ENCODE measurements around the gene CTPS2. TPM values are rescaled to one million over a fixed set of nuclear protein-coding genes. Genes with fewer than 3 reads are reported as not detected.

CTPS2 gene
- total and polyA plus RNA-seq, 10 of the 15 experiments (the other 5 are each of a cell fraction or from before 2014, with no cell fraction given) = 5.9 to 17.8 (median 14.2) TPM

DNA sequence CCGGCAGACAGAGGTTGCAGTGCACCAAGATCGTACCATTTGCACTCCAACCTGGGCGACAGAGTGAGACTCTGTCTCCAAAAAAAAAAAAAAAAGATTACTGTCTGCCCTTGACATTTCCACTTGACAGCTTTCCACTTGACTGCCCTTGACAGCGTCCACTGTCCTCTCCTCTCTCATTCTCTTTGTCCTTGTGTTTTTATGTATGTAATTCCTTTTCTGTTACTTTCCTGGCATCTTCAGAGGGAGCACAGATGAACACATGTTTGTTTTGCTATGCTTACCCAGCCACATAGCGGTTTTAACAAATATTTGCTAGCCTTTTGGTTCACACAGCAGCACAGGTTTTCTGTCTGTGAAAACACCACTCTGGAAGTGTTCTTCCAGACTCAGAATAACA, 33.2 kb upstream of the CTPS2 start:
- H3K4me3 ChIP-seq = no peak overlapping the region
- no peak for ATAC-seq
- H3K9ac ChIP-seq (ENCODE audit: control insufficient read depth, insufficient read depth, low read length) = no peak overlapping the region
- FAIRE-seq = no peak
- H3K27ac ChIP-seq (ENCODE audit: control insufficient read depth, insufficient read depth) = no peak overlapping the region
- CTCF ChIA-PET = no interaction called here
- H3K9me3 ChIP-seq (replicated peaks; ENCODE audit: control insufficient read depth, insufficient read depth, low read length) = no peaks in the 10 kb centered on the region
- RAD21 ChIA-PET (ENCODE audit: unreplicated experiment) = no interaction called here
- 96% methylated on average over 5 of the region's 5 CpGs for WGBS (ENCODE audit: insufficient coverage, insufficient replicate concordance, low lambda C conversion rate, missing lambda C conversion rate)
- DNase-seq (ENCODE audit: low read depth, low spot score) = no peak
- POLR2A ChIA-PET = no interaction called here
- in situ Hi-C loops (cut with MboI) (no loop called here), intact Hi-C loops (cut with micrococcal nuclease; ENCODE audit: unreplicated experiment) (no loop called here)
- no peaks in the 10 kb centered on the region; the same call in 1 of the 2 replicates for H4K20me1 ChIP-seq (ENCODE audit: control insufficient read depth, insufficient read depth)
- no peak overlapping the region for H2AFZ ChIP-seq (ENCODE audit: control insufficient read depth, low read depth, low read length)
- TF ChIP-seq EGR1 (IDR thresholded peaks at IDR 0.05; ENCODE audit: borderline replicate concordance in 1 of 2, low read depth in 2 of 2, low read length in 2 of 2) = no peak
- TF ChIP-seq PAX5 (IDR thresholded peaks at IDR 0.05; ENCODE audit: borderline replicate concordance, low read depth, low read length) = no peak
- no peak for TF ChIP-seq GABPA (IDR thresholded peaks at IDR 0.05; ENCODE audit: low read depth)
- TF ChIP-seq, protein P1, sequence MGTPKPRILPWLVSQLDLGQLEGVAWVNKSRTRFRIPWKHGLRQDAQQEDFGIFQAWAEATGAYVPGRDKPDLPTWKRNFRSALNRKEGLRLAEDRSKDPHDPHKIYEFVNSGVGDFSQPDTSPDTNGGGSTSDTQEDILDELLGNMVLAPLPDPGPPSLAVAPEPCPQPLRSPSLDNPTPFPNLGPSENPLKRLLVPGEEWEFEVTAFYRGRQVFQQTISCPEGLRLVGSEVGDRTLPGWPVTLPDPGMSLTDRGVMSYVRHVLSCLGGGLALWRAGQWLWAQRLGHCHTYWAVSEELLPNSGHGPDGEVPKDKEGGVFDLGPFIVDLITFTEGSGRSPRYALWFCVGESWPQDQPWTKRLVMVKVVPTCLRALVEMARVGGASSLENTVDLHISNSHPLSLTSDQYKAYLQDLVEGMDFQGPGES (IDR thresholded peaks at IDR 0.05) = no peak
- TF ChIP-seq RCOR1 (conservative IDR thresholded peaks at IDR 0.05; ENCODE audit: low read depth, low read length) = no peak
- TF ChIP-seq RUNX3 (IDR thresholded peaks at IDR 0.05; ENCODE audit: low read length) = no peak
- no peak for TF ChIP-seq RFX5 (IDR thresholded peaks at IDR 0.05; ENCODE audit: low read depth, low read length)
- TF ChIP-seq TCF7 (IDR thresholded peaks at IDR 0.05; ENCODE audit: borderline replicate concordance) = no peak
- no peak for TF ChIP-seq ZNF24 (IDR thresholded peaks at IDR 0.05)
- no peak for TF ChIP-seq SIX5 (IDR thresholded peaks at IDR 0.05; ENCODE audit: low read depth, low read length, severe bottlenecking)
- no peak for TF ChIP-seq BACH1 (IDR thresholded peaks at IDR 0.05; ENCODE audit: borderline replicate concordance)
- no peak for TF ChIP-seq CHD2 (IDR thresholded peaks at IDR 0.05; ENCODE audit: borderline replicate concordance, low read depth, low read length)
- H3K36me3 ChIP-seq (ENCODE audit: control insufficient read depth in 2 of 2, insufficient read depth in 2 of 2, low read length in 1 of 2) = peaks cover 7 to 14% of the 10 kb centered on the region in 2 experiments; a peak in 3 of 4 replicates
- no peaks in the 10 kb centered on the region for H3K4me1 ChIP-seq (ENCODE audit: control insufficient read depth, insufficient read depth, low read length)
- SMC1A ChIA-PET (ENCODE audit: uncharacterized antibody, unreplicated experiment) = no interaction called here
- no peaks in the 10 kb centered on the region for H3K79me2 ChIP-seq (ENCODE audit: control insufficient read depth, insufficient read depth, low read length)
- no peaks in the 10 kb centered on the region for H3K27me3 ChIP-seq (replicated peaks in 1 of 2; ENCODE audit: control insufficient read depth in 2 of 2, insufficient read depth in 2 of 2, low read length in 1 of 2)
- no peak overlapping the region for H3K4me2 ChIP-seq (ENCODE audit: control insufficient read depth, insufficient read depth)
- no TSS peak for BruUV-seq (replicated peaks)
